Activated CD4-positive, alpha-beta T cell treated with anti-CD3 and anti-CD28 coated beads for 24 hours (primary cell): ENCODE measurements around the gene ITIH5.

Experiments
- DNase-seq, 2 donors: peaks; one replicate each; pipeline ENCODE4 v3.0.0-alpha.2; 2020; ENCODE audit warnings: low read depth in 2 of 2

The ITIH5 gene

DNA sequence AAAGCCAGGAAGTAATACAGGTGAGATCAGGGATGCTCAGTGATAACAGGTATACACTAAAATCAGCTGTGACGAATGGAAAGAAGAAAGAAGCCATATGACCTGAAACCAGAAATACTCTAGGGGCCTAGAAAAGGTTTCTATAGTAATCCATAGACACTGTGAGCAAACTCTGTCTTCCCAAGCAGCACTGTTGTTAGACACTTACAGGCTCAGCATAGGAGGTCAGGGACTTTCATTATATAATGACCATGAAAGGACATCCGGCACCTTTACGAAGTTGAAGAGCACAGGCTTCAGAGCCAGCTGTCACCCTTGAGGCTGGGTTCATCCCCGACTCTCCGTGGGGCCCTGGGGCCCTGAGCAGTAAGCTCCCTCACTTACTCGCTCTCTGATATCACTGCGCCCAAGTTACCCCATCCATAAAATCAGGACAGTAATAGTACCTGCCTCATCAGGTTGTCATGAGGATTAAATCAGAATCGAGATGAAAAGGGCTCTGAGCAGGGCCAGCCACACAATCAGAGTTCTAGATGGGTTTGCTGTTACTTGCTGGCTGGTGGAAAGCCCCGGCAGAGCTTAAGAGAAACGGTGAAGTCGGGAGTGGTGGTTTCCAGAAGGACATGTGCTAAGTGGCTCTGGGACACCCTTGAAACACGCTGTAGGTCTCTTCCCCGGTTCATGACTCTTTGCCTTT, 79.5 kb downstream of the ITIH5 start:
- DNase-seq = no peak

DNA sequence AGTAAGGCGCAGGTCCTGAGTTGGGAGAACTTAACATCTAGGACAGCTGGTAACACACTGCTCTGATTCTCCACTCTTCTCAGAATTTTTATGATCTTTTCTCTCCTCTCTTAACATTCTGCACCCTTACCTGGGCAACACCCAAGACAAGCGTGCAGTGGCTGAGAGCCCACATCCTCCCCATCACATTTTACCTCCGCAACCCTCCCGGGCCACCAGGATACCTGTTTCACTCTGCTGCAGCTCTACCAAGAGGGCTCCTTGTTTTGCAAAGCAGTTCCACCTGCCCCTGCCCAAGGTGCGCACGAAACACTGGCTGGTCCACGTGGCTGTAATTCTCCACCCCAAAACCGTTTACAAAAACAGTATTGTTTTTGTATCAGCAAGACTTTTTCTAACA, 81.5 kb downstream of the ITIH5 start:
- no peak for DNase-seq

- DNase-seq = no peak
These were observed 83.1 kb downstream of the ITIH5 start for GRCh38 chr10:7583626-7584025.

DNA sequence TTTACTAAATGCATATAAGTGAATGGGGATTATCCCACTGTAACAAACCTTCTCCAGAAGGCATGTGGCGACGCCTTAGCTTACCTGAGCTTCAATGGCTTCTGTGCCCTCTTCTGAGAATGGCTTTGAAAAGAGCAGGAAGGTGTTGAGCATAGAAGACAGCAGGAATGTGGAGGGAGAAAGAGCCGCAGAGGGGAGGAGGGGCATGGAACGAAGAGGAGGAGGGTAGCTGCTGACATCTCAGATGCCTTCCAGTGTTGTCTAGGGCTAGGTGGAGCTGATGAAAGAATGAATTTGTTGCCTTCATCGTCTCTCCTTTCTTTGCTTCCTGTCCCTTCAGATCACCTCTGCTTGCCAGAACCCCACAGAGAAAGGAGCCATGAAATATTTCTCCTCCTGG, 86.2 kb downstream of the ITIH5 start:
- DNase-seq = no peak

DNA sequence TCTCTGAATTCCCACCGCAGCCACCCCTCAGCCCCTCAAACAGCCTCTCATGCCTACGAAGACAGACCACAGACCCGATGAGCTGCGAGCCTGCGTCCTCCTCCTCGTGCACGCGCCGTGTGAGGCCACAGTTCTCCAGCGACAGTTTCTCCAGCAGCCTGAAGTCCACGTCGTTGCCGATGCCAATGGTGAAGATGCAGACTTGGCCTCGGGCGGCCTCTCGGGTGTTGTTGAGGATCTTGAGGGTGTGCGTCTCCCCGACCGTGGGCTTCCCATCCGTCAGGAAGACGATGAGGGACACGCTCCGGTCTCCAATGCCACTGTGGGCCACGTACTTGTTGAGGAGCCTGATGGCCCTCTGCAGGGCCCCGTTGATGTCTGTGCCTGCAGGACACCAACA, 87.1 kb downstream of the ITIH5 start:
- no peak for DNase-seq

DNA sequence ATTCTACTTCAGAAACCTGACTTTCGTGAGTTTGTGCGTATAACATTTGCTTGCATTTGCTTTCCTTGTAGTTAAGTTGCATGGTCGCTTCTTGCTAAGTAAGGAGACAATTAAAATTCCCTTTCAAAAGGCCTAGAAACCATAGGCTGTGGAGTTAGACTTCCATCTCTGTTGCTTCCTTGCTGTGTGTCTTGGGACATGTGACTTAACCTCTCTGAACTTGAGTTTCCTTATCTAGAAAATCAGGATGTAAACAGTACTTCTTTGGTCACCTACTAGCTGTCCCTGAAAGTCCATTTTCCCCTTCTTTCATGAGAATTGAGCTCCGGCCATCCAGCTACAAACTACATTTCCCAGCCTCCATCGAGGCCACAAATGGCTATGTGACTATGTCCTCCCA, 89.2 kb downstream of the ITIH5 start:
- no peak for DNase-seq

DNA sequence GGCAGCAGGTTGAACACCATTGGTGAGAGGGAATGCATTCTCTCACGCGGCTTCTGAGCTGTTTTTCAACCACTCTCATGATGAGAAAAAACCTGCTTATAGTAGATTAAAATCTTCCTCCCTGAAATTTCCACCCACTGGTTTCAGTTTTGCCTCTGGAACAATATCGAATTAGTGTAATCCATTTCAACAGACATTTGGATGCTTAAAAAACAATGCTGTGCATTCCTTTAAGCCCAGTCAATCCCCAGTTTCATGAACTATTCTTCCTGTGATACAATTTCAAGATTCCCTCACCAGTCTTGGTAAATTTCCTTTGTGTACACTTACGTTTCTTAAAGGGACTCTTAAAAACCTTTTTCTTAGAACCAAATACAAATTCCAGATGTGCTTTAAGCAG, 89.6 kb downstream of the ITIH5 start:
- no peak for DNase-seq

DNA sequence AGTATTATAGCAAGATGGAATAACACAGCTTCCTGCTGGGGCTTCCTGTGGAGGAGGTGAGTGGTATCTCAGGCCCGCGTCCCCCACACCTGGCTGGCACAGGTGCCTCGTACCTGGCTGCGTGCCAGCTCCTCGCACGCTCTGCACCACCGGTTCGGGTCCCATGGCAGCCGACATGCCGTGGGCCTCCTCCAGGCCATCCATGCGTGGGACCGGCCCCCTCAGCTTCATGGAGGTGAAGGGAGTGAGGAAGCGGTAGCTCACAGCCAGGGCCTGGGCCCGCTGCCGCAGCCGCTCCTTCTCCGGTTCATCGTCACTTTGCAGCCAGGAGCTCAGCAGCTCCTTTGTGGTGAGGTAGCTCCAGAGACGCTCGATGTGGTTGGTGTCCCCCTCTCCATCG, 90.4 kb downstream of the ITIH5 start:
- no peak for DNase-seq

DNA sequence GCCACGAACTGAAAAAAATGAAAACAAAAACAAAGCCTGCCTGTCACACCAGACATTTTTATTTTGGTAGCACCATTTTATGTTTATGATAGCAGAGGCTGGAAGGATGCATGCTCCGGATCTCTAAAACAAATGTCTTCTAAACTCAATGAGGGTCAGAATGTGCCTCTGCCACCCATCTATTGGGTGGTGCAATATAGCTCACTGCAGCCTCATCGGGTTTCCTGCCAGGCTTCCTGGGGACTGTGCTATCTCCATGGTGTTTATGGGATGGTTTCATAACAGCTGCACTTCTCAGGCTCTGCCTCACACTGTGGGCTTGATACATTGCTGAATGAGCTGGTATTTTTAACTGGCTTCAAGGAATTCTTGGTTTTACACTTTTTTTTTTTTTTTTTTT, 94.4 kb downstream of the ITIH5 start:
- DNase-seq = no peak

- DNase-seq = no peak
These were observed 94.8 kb downstream of the ITIH5 start for GRCh38 chr10:7571981-7572380.

DNA sequence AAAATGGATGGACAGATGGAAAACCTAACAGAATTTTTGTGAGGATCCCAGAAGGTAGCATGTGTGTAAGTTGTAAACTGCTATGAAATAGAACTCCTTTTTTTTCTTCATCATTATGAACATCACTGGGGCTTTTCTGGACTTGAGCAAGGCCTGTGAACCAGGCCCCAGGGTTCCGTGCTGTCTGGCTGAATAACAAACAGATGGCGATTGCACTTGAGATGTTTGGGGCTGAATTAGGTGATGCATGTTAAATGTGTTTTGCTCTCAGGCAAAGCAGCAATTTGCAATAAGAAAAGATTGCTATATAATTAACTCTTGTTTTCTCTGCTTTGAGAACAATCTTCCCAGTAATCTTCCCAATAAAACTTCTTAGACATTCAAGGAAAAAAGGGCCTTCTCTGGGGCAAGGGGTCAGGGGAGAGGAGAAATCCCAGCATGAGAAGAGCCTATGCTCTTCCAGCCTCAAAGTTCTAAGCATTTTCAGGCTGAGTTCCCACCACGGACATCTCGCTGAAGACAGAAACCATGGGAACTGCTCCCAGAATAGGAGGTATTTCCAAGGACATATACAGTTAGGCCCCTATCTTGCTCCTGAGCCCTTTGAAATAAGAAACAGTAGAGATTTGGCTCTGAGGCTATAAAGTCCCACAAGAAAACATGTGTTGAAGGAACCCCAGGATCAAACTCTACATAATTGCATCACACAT, 98.7 kb downstream of the ITIH5 start:
- no peak for DNase-seq

DNA sequence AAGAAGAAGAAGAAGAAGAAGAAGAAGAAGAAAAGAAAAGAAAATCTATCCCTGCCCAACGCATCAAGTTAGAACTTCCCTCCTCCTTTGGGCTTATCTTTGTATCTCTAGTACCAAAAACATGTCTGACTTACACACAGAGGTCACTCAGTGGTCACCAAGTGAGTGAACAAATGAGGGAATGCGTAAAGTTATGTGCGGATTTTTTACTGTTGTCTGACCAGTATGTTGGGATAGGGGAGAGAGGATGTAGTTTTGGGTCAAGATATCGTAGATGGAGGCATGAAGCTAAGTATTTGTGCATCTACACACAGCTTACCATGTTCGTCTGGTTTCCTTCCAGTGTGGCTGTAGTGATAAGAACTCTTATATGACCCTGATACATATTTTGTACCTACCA, 99.9 kb downstream of the ITIH5 start:
- DNase-seq = no peak

DNA sequence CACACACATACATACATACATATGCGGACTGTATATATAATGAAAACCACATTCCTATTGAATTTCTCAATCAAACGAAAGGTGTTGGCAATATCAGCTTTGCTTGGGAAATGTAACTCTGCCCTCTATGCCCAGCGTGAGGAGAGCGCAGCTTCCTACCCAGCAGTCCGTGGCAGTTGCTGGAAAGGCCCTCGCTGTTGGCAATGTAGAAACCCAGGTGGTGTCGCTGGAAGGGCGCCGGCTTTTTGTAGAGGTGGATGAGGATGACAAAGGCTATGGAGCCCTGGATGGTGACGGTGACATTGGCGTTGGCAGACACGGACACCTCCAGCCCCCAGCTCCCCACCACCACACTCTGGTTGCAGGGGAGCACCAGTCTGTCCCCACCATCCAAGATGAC, 100.9 kb downstream of the ITIH5 start:
- DNase-seq = no peak

GRCh38 chr10:7563770-7564169, 103.0 kb downstream of the ITIH5 start:
- DNase-seq = no peak

DNA sequence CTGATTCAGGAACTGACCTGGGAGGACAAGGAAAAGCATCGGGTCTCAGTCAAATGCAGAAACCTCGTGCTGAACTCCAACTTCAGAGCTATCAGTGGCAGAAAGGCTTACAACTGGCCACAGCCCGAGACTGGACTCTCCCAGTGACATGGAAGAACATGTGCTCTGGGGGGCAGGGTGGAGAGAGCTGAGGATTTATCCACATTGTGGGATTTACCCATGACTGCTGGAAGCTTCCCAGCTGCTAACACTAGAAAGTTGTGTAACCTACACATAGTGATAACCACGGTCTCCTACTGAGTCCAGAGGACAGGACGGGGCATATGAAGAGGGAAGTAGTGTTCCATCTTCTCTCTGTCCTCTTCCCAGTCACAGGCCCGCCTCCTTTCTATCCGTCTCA, 103.4 kb downstream of the ITIH5 start:
- no peak for DNase-seq

DNA sequence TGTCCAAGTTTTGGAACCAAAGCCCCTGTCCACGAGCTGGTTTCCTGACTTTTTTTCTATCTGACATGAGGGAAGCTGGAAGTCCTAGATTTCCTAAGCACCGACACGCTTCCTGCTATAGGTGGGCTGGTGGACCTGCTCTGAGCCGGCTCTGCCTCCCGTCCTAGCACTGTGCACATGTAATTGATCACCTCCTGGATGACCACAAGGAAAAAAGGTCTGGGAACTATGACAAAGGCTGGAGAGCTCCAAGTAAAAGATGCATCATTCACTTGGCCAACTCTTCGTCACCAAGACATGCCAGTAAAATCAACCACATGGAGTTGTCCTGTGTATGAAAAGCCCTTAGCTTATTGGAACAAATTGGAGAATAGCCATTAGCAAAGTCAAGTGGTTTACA, 104.8 kb downstream of the ITIH5 start:
- no peak for DNase-seq

DNA sequence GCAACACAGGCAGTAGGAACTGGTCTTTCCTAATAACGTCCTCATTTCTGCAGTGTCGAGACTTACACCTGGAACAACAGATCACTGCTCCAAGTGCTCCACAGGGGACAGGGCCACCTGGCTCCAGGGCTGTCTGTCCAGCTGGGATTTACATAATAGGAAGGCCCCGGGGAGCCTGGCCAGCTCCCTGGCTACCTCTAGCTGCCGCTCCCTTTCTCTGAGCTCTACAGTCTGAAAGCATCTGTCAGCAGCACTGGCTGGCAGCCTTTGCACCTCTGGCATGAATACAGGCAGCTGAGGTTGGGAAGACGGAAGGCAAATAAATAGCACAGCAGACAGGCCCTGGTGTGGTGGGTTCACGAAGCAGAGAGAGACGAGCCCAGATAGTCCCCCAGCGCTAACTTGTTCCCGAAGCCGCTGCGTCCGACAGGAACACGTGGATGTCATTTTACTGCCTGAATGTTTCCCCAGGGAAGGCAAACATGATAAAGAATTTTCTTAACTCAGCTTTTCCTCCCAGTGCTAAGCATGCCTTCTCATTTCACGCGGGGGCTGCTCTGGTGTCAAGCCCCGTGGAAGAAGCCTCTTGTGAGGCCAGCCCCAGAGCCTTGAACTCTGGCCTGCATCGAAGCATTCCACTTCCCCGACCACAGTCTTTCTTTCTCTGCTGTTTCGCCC, 105.4 kb downstream of the ITIH5 start:
- no peak for DNase-seq

- DNase-seq = no peak
These were observed 106.2 kb downstream of the ITIH5 start for GRCh38 chr10:7560519-7560918.

DNA sequence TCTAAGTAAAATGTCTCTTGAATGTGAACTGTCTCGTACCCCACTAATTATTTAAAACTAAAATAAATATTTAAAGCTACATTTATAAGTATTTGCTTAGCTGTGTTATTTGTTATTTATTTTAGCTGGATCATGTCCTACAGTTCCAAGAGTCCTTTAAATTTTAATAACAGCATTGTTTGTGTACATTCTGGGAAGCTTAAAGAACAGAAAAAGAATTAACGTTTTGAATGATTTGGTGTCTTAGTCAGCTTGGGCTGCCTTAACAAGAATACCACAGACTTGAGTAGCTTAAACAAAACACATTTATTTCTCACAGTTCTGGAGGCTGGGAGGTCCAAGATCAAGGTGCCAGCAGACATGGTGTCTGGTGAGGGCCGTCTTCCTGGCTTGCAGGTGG, 107.4 kb downstream of the ITIH5 start:
- no peak for DNase-seq

DNA sequence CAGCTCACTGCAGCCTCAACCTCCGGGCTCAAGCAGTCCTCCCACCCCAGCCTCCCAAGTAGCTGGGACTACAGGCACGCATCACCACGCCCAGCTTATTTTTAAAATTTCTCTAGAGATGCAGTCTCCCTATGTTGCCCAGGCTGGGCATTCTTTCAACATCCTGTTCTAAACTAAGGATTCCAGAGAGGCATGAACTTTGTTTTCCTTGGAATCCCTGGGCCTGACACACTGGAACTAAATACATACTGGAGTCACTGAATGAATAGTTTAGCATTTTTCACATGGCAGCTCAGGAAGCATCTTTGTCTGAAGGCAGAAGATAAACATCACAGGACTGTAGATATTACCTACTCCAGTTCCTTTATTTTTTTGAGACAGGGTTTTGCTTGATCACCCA, 108.7 kb downstream of the ITIH5 start:
- DNase-seq = no peak

DNA sequence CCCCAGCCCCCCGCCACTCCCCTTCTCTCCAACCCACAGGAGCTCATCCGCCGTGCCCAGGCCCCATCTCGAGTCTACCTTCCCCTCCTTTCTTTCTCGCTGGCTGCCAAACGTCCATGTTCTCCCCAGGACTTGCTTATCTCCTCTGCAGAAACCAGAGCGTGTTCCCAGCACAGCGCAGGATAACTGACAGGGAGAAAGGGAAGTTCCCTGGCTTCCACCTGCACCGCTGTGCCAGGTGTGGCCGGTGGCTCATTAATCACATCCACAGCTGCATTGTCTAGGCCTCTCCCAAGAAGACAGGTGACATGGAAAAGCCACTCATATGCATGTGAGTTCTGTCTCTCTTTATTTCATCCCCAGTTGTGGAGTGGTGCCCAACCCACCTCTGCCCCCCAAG, 113.2 kb downstream of the ITIH5 start:
- no peak for DNase-seq

DNA sequence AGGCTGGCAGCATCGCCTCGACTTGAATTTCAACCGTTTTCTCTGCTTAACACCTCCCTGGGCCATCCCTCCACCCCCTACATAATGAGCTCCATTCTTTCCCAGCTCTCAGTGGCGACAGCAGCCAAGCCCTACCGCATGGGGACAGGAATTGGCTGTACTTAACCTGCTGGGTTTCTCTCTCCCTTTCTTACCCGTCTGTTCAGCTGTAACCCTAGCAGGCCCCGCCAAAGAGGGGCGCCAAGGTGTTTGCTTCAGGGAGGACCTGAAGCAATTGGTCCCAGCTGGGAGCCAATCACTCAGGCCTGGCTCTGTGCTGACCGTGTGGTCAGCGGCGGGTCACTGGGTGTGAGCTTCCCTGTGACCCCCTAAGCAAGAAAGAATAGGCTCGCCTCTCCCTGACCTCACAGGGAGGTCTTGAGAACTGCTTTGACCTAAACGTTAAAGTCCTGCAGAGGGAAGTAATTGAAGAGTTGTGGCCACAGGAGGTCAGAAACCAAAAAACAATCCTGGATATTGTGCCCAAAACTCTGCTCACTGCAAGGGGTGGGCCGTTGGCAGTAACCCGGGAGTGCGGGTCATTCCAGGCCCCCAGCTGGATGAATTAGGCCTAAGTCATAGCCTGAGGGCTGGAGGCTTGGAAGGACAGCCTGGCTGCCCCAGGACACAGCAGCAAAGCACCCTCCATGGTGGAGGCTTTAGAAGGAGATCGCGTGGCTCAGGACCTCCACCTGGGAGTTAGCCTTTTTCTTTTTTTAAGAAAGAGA, 114.6 kb downstream of the ITIH5 start:
- DNase-seq = no peak
